H9 (cell line): ENCODE results near the gene UBAC2. TPM values are rescaled to one million over a fixed set of nuclear protein-coding genes. Genes with fewer than 3 reads are reported as not detected.

Source experiments
- DNase-seq: peaks from one replicate; pipeline ENCODE4 v3.0.0-alpha.2; 2017
- H2AFZ ChIP-seq: one replicate; pipeline ENCODE4 v1.6.1; 2013; ENCODE audit warnings: mild to moderate bottlenecking, low read length, control low read depth, moderate library complexity
- H2AK5ac ChIP-seq: 2 replicates; pipeline ENCODE4 v1.6.1; 2013; ENCODE audit warnings: low read length, control low read depth, mixed read lengths; ENCODE audit not compliant: insufficient read length
- H2BK120ac ChIP-seq: one replicate; pipeline ENCODE4 v1.6.1; 2013; ENCODE audit warnings: low read depth, mild to moderate bottlenecking, low read length, control low read depth, inconsistent platforms; ENCODE audit not compliant: poor library complexity, severe bottlenecking
- H2BK12ac ChIP-seq: 2 replicates; pipeline ENCODE4 v1.6.1; 2013; ENCODE audit warnings: low read length, control low read depth, mixed read lengths, low read depth; ENCODE audit not compliant: insufficient read length
- H2BK15ac ChIP-seq: 2 replicates; pipeline ENCODE4 v1.6.1; 2013; ENCODE audit warnings: low read depth, low read length, control low read depth
- H2BK20ac ChIP-seq: one replicate; pipeline ENCODE4 v1.6.1; 2013; ENCODE audit warnings: low read depth, mild to moderate bottlenecking, low read length, control low read depth, inconsistent platforms; ENCODE audit not compliant: poor library complexity, severe bottlenecking
- H2BK5ac ChIP-seq: 2 replicates; pipeline ENCODE4 v1.6.1; 2013; ENCODE audit warnings: low read length, control low read depth, mixed read lengths; ENCODE audit not compliant: insufficient read length
- H3K14ac ChIP-seq: 2 replicates; pipeline ENCODE4 v1.6.1; 2013; ENCODE audit warnings: low read length, control low read depth; ENCODE audit not compliant: insufficient read depth
- H3K18ac ChIP-seq: 2 replicates; pipeline ENCODE4 v1.6.1; 2013; ENCODE audit warnings: low read depth, mild to moderate bottlenecking, mixed read lengths, low read length, control low read depth; ENCODE audit not compliant: insufficient read length
- H3K23ac ChIP-seq: 2 replicates; pipeline ENCODE4 v1.6.1; 2013; ENCODE audit warnings: low read length, control low read depth, mixed read lengths, low read depth; ENCODE audit not compliant: insufficient read length
- H3K23me2 ChIP-seq: 2 replicates; pipeline ENCODE4 v1.6.1; 2013; ENCODE audit warnings: low read depth, mild to moderate bottlenecking, mixed read lengths, low read length, control low read depth; ENCODE audit not compliant: insufficient read length, poor library complexity, severe bottlenecking
- H3K27ac ChIP-seq: 2 replicates; pipeline ENCODE4 v1.5.1; 2013; ENCODE audit warnings: low read length, control low read depth, mixed read lengths, low read depth; ENCODE audit not compliant: insufficient read length
- H3K27me3 ChIP-seq: 2 replicates; pipeline ENCODE4 v1.6.1; 2013; ENCODE audit warnings: low read length, control low read depth, inconsistent platforms; ENCODE audit not compliant: insufficient read depth
- H3K4ac ChIP-seq: 2 replicates; pipeline ENCODE4 v1.6.1; 2013; ENCODE audit warnings: low read depth, mild to moderate bottlenecking, control low read depth, inconsistent platforms, low read length, moderate library complexity
- H3K4me1 ChIP-seq: 2 replicates; pipeline ENCODE4 v1.6.1; 2013; ENCODE audit warnings: low read length, control low read depth, inconsistent platforms; ENCODE audit not compliant: insufficient read depth
- H3K4me2 ChIP-seq: 2 replicates; pipeline ENCODE4 v1.6.1; 2013; ENCODE audit warnings: low read length, control low read depth, mixed read lengths; ENCODE audit not compliant: insufficient read length, insufficient read depth
- H3K56ac ChIP-seq: 2 replicates; pipeline ENCODE4 v1.6.1; 2013; ENCODE audit warnings: low read depth, mild to moderate bottlenecking, mixed read lengths, low read length, control low read depth; ENCODE audit not compliant: insufficient read length
- H3K79me1 ChIP-seq: 2 replicates; pipeline ENCODE4 v1.6.1; 2013; ENCODE audit warnings: low read depth, mild to moderate bottlenecking, moderate library complexity, low read length, control low read depth, inconsistent platforms; ENCODE audit not compliant: insufficient read depth, poor library complexity, severe bottlenecking
- H3K79me2 ChIP-seq: 2 replicates; pipeline ENCODE4 v1.6.1; 2013; ENCODE audit warnings: low read length, control low read depth, inconsistent platforms; ENCODE audit not compliant: insufficient read depth
- H3K9ac ChIP-seq: 2 replicates; pipeline ENCODE4 v1.6.1; 2013; ENCODE audit warnings: low read length, control low read depth, mixed read lengths; ENCODE audit not compliant: insufficient read length; ENCODE audit errors: extremely low read depth
- H3K9me3 ChIP-seq: one replicate; pipeline ENCODE4 v1.6.1; 2013; ENCODE audit warnings: low read depth, low read length, inconsistent platforms; ENCODE audit not compliant: control insufficient read depth
- H3T11ph ChIP-seq: one replicate; pipeline ENCODE4 v1.6.1; 2013; ENCODE audit warnings: mild to moderate bottlenecking, low read length, control low read depth, inconsistent platforms
- H4K20me1 ChIP-seq: one replicate; pipeline ENCODE4 v1.6.1; 2013; ENCODE audit not compliant: control insufficient read depth, insufficient read length, insufficient read depth
- H4K5ac ChIP-seq: 2 replicates; pipeline ENCODE4 v1.6.1; 2013; ENCODE audit warnings: low read depth, mild to moderate bottlenecking, mixed read lengths, low read length, control low read depth; ENCODE audit not compliant: insufficient read length
- H4K8ac ChIP-seq: replicated peaks from 2 replicates; pipeline ENCODE4 v1.6.1; 2013; ENCODE audit warnings: low read length, control low read depth, mixed read lengths, low read depth; ENCODE audit not compliant: insufficient read length
- H4K91ac ChIP-seq: 2 replicates; pipeline ENCODE4 v1.6.1; 2013; ENCODE audit warnings: low read depth, mild to moderate bottlenecking, moderate library complexity, mixed read lengths, low read length, control low read depth; ENCODE audit not compliant: insufficient read length
- H3K27ac Mint-ChIP-seq, 3 experiments: 2 replicates in 2 of 3; 3 replicates in 1 of 3; pipeline ENCODE4 v1.8.0; 2020 to 2021; ENCODE audit warnings: mixed read lengths in 3 of 3, mild to moderate bottlenecking in 1 of 3, moderate library complexity in 1 of 3
- H3K27me3 Mint-ChIP-seq: 2 replicates; pipeline ENCODE4 v1.8.0; 2021; ENCODE audit warnings: low read depth, mild to moderate bottlenecking, moderate library complexity, mixed read lengths
- H3K36me3 Mint-ChIP-seq, 3 experiments: 2 replicates in 2 of 3; 3 replicates in 1 of 3; pipeline ENCODE4 v1.8.0; 2020 to 2021; ENCODE audit warnings: low read depth in 3 of 3, mixed read lengths in 3 of 3; ENCODE audit not compliant: insufficient read depth in 1 of 3
- H3K4me1 Mint-ChIP-seq, 2 experiments: 2 replicates each; pipeline ENCODE4 v1.8.0; 2020; ENCODE audit warnings: mixed read lengths in 2 of 2
- H3K4me3 Mint-ChIP-seq, 2 experiments: 2 replicates in 1 of 2; 3 replicates in 1 of 2; pipeline ENCODE4 v1.8.0; 2020 to 2021; ENCODE audit warnings: mild to moderate bottlenecking in 2 of 2, mixed read lengths in 2 of 2, moderate library complexity in 1 of 2
- H3K9me3 Mint-ChIP-seq, 2 experiments: 2 replicates in 1 of 2; 3 replicates in 1 of 2; pipeline ENCODE4 v1.8.0; 2020; ENCODE audit warnings: mild to moderate bottlenecking in 2 of 2, mixed read lengths in 2 of 2, moderate library complexity in 1 of 2
- CTCF ChIP-seq: fragments of 200-600 bp; sonication (generic); conservative IDR thresholded peaks from 3 replicates; pipeline ENCODE4 v1.8.0; 2021; ENCODE audit warnings: antibody characterized with exemption, mild to moderate bottlenecking
- WGBS: extraction: QIAGEN DNeasy Blood & Tissue Kit; methylation state at CpG from one replicate; pipeline ENCODE4 v1.1.7; 2013; ENCODE audit warnings: missing lambda C conversion rate, low lambda C conversion rate, mixed read lengths; ENCODE audit not compliant: insufficient read length; ENCODE audit errors: extremely low coverage; 5-methylcytosine and 5-hydroxymethylcytosine counted together
- total RNA-seq: library from RNA; stranded (reverse); gene quantifications from 2 replicates; pipeline ENCODE4 v1.2.1, GENCODE V29; 2021

Gene UBAC2
- total RNA-seq, 1 experiment from 2014 or later = 52.3 TPM

GRCh38 chr13:99310382-99311031, 109.9 kb downstream of the UBAC2 start:
- Histone ChIP-seq H3K4ac (no peak overlapping the region), H3K9ac (no peak overlapping the region), H2BK12ac (no peak overlapping the region), H3K4me1 (no peaks in the 10 kb centered on the region; the same call in 1 of the 2 replicates), H3K4me2 (no peak overlapping the region), H4K20me1 (no peaks in the 10 kb centered on the region), H3K18ac (no peak overlapping the region), H3K23ac (no peak overlapping the region), H2BK15ac (no peak overlapping the region), H3K79me2 (peaks cover 5% of the 10 kb centered on the region; the same call in 1 of the 2 replicates), H2BK120ac (no peak overlapping the region), H3T11ph (no peak overlapping the region), H2BK20ac (no peak overlapping the region), H3K14ac (no peak overlapping the region), H2AFZ (no peak overlapping the region), H4K5ac (no peak overlapping the region), H3K23me2 (no peaks in the 10 kb centered on the region), H3K56ac (no peak overlapping the region), H4K8ac (no peak overlapping the region), H3K9me3 (no peaks in the 10 kb centered on the region), H3K79me1 (no peaks in the 10 kb centered on the region), H2BK5ac (no peak overlapping the region), H3K27me3 (peaks cover 3% of the 10 kb centered on the region; the same call in 1 of the 2 replicates), H4K91ac (no peak overlapping the region), H2AK5ac (no peak overlapping the region), H3K27ac (no peak overlapping the region)
- Mint-ChIP-seq H3K9me3 (no peaks in the 10 kb centered on the region), H3K4me1 (peaks cover 37 to 39% of the 10 kb centered on the region in 2 experiments), H3K27ac (no peak overlapping the region), H3K4me3 (no peak overlapping the region), H3K36me3 (peaks cover 6 to 8% (median 7%) of the 10 kb centered on the region in 3 experiments; a peak in 4 of 7 replicates), H3K27me3 (no peaks in the 10 kb centered on the region)
- WGBS = no CpG with 5 or more reads among the region's 4 CpGs
- DNase-seq = no peak
- TF ChIP-seq CTCF = no peak
